Breast epithelium (tissue), 3 donors: Measurements from ENCODE around the gene C5AR2.

Experiments
- CTCF ChIP-seq, 3 donors: fragments of 450-650 bp; IDR thresholded peaks; one replicate each; pipeline ENCODE4 v1.5.1; 2016 to 2017; ENCODE audit warnings: antibody characterized with exemption in 3 of 3, mild to moderate bottlenecking in 3 of 3, moderate library complexity in 3 of 3
- POLR2AphosphoS5 ChIP-seq, 3 donors: sonication (generic); formaldehyde crosslinking; IDR thresholded peaks; one replicate each; pipeline ENCODE4 v1.6.1; 2017; ENCODE audit warnings: antibody characterized with exemption in 3 of 3

GRCh38 chr19:47323409-47323808 lies 8.6 kb upstream of the C5AR2 start:
- TF ChIP-seq CTCF (IDR thresholded peaks at IDR 0.05) (no peak), POLR2AphosphoS5 (IDR thresholded peaks at IDR 0.05) (no peak)
